GM19452 (cell line): ENCODE results near the gene CANT1.
"Not testable (repeated sequence)": the region's sequence is repeated elsewhere in the genome, so short reads cannot be mapped to it uniquely, and the experiment has no call there.

Source experiments
- ATAC-seq: cut with Tn5 transposase; IDR thresholded peaks from one replicate; pipeline ENCODE4 v1.9.1; 2021; ENCODE audit not compliant: unreplicated experiment

CANT1 gene

DNA sequence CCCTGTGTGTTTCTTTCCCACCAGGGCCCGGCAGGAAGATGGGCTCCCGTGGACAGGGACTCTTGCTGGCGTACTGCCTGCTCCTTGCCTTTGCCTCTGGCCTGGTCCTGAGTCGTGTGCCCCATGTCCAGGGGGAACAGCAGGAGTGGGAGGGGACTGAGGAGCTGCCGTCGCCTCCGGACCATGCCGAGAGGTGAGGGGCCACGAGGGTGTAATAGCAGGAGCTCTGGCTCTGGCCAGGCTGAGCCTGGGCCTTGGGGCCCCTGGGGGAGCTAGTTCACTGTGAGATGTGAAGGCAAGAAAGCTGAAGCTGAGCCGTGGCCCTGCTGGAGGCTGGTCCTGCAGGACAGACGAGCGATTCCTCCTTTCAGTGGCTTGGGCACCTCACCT lies 34.4 kb upstream of the CANT1 start:
- ATAC-seq: no peak

DNA sequence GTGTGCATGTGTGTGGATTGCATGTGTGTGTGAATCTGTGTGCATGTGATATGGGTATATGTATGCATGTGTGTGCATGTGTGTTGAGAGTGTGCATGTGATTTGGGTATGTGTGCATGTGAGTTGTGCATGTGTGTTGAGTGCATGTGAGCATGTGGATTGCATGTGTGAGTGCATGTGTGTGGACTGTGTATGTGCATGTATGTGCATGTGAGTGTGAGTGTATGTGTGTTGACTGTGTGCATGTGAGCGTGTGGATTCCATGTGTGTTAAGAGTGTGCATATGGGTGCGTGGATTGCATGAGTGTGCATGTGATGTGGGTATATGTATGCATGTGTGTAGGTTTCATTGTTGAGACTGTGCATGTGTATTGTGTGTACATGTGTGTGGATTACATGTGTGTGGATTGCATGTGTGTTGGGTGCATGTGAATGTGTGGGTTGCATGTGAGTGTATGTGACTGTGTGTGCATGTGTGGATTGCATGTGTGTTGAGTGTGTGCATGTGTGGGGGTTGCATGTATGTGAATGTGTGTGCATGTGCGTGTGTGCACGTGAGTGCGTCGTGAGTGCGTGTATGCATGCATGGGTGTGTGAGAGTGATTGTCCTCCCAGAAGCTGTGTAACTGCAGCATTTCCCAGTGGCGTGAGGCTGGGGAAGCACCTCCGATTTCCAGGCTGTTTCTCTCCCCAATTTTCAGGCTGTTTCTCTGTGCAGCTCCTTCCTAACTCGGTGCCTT lies 33.8 kb upstream of the CANT1 start:
- no peak for ATAC-seq

DNA sequence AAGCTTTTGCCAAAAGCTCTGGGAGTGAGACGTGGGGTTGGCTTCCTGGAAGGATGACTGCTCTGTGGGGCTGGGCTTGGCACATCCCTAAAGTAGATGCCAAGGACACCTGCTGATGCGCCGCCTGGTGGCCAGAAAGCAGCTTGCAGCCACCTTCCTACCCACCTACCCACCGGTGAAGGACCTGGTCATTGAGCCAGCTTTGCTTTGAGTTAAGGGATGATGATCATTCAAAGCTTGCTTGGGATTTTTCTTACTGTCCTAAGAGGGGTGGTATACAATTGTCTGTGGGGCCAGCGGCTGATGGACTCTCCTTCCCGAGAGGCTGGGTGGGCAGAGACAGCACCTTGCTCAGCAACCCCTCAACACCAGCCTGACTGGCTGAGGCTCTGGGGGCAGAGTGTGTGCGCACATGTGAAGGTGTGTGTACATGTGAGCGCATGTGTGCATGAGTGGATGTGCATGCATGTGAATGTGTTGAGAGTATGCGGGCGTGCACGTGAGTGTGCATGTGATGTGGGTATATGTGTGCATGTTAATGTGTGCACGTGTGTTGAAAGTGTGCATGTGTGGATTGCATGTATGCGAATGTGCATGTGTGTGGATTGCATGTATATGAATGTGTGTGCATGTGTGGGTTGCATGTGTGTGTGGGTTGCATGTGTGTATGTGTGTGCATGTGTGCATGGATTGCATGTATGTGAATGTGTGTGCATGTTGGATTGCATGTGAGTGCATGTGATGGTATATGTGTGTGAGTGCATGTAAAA lies 33.0 kb upstream of the CANT1 start:
- no peak for ATAC-seq

DNA sequence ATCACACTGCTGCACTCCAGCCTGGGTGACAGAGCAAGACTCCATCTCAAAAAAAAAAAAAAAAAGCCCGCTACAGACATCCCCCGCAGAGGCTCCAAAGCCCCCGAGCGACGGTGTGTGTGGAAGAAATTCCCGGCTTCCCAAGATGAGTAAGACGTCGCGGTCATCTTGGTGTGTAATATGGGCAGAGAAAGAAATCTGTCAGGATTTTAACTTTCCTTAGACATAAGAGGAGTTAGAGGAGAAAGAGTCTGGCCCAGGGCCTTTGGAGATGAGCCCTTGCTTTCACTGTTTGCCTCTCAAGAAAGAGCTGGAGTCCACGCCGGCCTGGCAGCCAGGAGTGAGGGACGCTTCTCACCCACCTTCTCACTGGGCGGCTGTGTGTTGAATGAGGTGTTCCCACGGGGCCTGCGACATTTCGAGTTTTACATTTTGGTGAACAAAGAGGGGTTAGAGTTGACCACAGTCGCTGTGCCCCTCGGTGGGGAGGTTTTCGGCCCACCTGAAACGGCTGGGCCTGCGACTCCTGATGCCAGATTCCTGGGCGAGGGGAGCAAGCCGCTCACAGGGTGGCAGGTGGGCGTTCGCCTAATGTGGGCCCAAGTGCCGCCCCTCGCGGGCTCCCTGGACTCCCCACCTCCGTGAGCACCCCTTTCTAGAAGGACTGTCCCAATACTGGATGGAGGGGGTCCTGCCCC lies 32.3 kb upstream of the CANT1 start:
- no peak for ATAC-seq

DNA sequence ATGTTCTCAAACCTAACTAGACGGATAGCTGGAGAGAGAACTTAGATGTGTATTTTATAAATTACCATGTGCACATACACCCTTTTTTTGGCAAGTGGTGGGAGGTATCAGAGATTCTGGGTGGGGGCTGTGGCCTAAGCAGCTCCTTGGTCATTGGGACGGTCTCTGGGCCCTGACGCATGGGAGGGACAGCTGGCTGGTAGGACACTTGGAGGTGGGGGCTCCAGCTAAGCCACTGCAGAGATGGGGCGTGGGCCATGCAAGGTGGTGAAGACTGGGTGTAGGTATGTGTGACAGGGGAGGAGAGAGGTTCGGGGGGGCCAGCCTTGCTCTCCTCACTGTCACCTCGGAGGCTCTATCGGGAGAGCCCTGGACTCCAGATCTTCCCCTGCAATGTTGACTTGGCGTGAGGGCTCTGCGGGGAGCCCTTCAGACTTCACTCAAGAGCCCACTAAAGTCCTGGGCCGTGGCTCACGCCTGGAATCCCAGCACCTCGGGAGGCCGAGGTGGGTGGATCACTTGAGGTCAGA lies 31.5 kb upstream of the CANT1 start:
- no peak for ATAC-seq

DNA sequence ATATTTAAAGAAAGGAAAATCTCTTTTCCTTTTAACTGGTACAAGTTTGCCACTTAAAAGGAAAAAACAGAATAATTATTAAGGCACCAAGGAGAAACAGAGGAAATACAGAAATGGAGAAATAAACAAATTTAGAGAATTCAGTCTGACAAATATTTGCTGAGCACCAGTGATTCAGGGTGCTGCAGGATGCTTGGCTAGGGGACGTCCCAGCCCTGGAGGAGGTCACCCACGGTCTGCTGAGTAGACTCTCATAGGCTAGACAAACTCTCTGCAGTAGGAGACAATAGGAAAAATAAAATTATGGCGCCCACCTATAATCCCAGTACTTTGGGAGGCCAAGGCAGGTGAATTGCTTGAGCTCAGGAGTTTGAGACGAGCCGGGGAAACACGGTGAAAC lies 30.3 kb upstream of the CANT1 start:
- ATAC-seq: no peak

DNA sequence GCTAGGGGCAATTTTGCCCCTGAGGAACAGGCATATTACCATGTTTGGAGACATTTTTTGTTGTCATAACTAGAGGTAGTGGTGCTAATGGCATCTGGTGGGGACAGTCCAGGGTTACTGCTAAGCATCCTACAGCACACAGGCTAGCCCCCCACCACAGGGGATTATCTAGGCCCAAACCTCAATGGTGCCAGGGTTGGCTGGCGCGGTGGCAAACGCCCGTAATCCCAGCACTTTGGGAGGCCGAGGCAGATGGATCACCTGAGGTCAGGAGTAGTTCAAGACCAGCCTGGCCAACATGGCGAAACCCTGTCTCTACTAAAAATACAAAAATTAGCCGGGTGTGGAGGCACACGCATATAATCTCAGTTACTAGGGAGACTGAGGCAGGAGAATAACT lies 29.6 kb upstream of the CANT1 start:
- no peak for ATAC-seq

DNA sequence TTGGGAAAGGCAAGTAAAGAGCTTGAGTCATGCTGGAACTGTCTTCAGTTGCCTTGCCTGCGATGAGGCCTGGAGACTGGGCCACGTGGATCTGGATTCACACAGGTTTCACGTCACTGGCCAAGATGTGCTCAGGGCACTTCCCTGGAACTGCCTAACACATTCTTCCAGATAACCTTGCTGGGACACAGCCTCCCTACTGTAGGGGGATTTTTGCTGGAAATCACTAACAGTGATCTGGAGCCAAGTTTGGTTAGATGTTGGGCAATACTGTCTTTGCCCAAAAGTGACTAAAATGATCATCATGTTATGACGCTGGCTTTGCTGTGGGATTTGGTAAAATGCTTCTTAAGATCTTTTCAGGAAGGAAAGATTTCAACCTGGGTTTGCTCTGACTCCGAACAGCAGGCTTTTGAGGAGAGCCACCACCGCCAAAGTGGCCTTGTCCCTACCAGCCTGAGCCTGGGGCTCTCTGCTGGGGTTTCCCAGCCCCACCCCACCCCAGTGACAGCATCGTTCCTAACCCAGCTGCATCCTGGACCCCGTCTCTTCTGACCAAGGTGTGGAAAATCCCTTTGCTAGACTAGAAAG lies 29.1 kb upstream of the CANT1 start:
- no peak for ATAC-seq

DNA sequence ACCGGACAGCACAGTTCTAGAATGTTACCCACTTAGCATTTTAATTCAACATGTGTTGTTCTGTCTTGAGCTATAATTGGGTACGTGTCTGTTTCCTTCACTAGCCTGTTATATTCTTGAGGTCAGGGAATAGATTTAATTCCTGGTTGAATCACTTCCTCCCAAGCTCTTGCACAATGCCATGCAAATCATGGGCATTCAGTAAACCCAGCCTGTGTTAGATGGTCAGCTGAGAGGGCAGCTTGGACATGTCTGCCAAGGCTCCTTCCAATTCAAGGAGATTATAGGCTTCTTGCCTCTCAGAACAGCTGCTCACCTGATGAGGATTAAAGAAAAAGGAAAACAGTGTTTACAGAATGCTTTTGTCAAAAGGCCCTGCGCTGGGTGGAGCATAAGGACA lies 27.0 kb upstream of the CANT1 start:
- no peak for ATAC-seq

DNA sequence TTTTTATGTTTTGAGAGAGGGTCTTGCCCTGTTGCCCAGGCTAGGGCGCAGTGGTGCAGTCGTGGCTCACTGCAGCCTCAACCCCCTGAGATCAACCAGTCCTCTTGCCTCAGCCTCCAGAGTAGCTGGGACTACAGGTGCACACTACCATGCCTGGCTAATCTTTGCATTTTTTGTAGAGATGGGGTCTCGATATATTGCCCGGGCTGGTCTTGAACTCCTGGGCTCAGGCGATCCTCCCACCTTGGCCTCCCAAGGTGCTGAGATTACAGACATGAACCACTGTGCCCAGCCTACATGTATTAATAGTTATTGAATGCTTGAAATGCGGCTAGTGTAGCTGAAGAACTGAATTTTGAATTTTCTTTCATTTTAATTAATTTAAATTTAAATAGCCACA lies 26.6 kb upstream of the CANT1 start:
- ATAC-seq: no peak

DNA sequence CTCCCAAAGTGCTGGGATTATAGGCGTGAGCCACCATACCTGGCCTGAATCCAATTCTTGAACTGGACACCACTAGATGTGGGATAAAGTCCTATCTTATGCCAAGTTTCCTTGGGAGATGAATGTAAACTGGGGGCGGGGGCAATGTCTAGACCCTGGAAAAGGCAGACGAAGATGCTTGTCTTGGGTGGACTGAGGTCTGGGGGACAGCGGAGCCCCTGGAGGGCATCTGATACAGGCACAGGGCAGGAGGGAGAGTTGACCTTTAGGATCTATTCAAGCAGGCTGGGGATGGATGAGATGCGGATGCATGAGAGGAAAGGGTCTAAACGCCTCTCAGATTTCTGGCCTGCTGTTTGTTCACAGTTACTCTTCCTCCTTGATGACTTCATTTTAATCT lies 26.1 kb upstream of the CANT1 start:
- no peak for ATAC-seq

DNA sequence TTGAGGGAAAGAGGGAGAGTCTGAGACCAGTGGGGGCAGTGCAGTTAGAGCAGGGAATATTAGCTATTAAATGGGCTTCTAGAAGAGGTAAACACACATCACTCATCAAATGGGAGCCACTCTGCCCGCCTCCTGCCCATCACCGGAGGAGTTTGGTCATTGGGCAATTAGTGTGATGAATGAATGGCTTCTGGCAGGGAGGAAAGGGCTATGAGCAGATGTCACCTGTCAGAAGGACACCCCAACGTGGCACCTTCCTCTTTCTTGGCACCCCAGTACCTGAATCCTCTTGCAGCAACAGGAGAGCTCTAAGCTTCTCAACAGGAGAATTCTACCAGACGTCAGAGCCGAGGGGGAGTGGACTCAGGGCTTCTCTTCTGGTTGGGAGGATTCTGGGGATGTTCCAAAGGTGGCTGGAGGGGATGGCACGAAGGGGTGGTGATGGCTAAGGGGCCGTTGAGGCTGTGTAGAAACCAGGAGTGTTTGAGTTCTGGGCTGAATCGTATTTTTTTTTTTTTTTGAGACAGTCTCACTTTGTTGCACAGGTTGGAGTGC lies 25.4 kb upstream of the CANT1 start:
- no peak for ATAC-seq

DNA sequence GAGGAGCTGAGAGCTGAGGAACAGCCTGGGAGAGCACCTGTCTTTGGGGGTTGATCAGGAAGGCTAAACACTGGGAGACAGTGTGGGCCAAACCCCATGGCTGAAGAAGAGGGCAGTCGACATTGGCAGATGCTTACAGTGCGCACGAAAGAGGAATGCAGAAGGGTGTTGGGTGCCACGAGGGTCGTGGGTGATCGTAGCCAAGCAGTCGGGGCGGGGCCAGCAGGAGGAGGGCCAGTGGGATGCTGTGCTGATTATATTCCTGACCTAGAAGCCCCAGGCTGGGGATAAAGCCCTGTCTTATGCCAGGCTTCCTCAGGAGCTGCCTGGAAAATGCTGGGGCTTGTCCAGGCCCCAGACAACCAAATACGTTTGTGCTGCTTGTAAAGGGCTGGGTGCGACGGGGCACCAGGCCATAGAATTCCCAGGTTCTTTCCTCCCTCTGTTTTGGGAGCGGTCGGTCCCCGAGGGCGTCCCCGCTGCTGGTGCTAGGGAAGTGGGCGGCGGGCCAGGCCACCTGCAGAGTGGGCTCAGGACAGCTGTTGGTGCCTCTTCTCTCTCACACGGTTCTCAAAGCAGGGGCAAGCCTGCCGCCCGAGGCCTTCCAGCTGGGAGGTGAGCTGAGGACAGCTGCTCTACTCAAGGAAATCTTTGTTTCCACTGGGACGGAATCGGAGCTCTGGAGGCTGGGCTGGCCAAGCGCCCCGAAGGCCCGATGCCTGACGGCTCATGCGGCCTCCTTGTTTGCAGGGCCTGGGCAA lies 24.4 kb upstream of the CANT1 start:
- no peak for ATAC-seq

DNA sequence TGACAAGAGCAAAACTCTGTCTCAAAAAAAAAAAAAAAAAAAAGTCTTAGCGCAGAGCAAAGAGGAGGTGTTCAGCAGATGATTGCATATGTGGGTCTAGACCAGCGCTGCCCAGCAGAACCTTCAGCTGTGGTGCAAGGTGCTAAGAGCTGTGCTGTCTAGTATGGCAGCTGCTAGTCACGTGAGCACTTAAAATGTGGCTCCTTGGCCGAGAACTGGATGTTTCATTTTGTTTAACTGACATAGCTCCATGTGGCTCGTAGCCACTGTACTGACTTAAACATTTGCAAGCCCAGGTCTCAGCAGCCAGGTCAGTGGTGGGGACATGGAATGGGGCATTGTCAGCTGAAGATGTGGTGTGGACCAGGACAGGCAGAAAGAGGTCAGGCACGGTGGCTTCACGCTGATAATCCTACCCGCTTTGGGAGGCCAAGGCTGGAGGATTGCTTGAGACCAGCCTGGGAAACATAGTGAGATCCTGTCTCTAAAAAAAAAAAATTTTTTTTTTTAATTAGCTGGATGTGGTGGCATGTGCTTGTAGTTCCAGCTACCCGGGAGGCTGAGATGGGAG lies 23.6 kb upstream of the CANT1 start:
- no peak for ATAC-seq

DNA sequence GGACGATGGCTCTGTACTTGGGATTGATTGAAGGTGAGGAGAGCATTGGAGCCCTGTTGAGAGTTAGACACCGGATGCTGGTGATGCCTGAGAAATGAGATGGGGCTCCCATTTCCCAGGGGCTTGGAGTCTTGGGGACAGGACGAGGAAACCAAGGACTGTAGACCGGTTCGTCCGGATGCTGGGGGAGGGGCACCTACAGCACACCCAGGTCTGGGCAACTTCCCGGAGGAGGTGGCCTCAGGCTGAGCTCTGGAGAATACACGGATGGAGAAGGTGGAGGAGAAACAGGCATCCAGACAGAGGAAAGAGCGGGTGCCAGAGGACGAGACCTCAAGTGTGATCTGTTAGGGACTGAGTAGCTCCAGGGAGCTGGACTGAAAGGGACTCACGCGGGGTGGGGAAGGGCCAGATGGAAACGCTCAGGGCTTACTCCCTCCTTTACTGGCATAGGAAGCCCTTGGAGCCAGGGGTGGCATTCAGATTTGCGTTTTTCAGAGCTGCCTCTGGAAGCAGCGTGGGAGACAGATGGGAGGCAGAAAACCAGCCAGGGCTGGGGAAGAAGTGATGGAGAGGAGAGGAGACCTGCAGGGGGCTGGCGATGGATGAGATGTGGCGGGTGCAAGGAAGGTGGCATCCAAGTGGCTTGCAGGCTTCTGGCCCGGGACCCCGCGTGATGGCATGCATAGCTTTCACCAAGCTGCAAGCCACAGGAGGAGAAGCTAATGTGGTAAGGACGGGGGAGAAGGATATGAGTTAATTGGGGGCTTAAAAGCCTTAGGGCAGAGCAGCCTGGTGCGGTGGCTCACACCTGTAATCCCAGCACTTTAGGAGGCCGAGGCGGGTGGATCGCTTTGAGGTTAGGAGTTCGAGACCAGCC lies 22.7 kb upstream of the CANT1 start:
- no peak for ATAC-seq

DNA sequence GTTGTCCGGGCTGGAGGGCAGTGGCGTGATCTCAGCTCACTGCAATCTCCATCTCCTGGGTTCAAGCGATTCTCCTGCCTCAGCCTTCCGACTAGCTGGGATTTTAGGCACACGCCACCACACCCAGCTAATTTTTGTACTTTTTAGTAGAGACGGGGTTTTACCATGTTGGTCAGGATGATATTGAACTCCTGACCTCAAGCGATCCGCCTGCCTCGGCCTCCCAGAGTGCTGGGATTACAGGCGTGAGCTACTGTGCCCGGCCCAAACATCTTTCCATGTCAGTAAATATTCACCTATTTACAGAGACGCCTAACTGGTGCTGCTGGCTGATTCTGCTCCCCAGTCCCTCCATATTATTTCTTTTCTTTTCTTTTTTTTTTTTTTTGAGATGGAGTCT lies 21.1 kb upstream of the CANT1 start:
- not testable (repeated sequence) for ATAC-seq

DNA sequence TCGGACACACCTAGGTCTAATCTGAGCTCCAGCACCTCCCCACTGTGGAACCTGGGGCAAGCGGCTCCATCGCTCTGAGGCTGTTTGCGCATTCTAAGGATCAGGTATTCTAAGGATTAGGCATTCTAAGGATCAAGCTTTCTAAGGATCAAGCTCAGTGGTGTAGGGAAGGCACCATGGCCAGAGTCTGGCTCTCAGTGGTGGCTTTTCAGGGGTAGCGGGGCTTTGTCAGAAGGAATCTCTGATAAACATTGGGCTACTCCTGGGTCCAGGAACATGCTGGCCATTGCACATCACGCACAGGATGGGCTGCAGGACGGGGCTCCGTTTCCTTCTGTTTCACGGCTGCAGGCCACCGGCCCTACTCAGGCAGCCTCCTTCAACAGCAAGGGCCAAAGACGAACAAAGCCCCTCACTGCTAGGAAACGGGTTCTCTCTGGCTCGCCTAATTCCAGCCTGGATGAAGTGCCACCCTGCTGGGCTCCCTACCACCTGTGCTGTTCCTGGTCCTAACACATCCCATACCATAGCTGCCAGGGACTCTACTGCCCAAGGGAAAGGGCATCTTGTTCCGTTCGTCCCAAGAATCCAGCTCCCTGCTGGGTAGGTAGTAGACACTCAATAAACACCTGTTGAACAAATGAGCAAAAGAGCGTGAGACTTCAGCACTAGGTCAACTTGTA lies 19.9 kb upstream of the CANT1 start:
- no peak for ATAC-seq

DNA sequence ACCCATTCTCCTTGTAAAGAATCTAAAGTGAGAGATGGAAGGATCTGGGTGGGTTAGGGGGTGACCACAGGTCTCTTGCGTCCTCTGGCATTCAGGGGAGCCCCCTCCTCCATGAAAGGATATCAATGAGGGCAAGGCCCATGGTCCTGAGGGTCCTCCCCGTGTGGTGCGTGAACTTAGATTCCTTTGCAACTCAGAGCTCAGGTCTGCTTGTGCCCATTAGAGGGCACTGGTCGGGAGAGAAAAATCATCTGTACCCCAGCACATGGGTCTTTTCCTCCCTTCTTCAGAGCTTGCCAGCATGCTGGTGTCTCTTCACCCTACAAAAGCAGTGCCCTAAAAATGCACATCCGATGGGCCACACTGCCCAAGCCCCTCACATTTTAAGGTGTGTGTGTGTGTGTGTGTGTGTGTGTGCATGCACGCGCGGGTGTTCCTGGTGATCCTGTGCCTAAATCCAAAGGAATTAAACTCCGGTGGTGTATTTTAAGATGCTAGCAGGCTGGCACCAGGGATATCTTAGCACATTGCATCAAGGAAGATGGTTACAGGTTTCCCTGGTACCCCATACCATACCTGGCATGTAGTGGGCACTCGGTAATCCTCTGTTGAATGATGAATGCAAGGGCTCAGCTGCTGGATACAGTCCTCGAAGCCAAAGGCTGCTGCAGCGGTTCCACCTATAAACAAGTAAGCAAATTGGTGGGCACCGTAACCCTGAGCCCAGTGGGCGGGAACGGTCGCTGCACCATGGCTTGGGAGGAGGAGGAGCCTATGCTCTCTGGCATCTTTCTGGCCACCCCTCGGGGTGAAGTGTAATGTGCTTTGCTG lies 19.1 kb upstream of the CANT1 start:
- no peak for ATAC-seq
